D341Med (cell line): Measurements from ENCODE around the gene BPIFA3.
"Not testable (repeated sequence)": the region's sequence is repeated elsewhere in the genome, so short reads cannot be mapped to it uniquely, and the experiment has no call there.

Experiments
- DNase-seq: peaks from one replicate; pipeline ENCODE4 v3.0.0; 2012; ENCODE audit warnings: low spot score

The BPIFA3 gene

GRCh38 chr20:33217052-33217451 is at the start of gene BPIFA3:
Gene BPIFA3, plus strand, starts transcription at chr20:33217352. Its CDS starts 185 bp downstream, at chr20:33217537.
- DNase-seq, result no peak

- DNase-seq, result no peak
Observed at GRCh38 chr20:33167859-33168258, 49.3 kb upstream of the BPIFA3 start, which contains the start of gene BPIFA2. Gene BPIFA2, plus strand, starts transcription at chr20:33168159. Its CDS starts 987 bp downstream, at chr20:33169146.

GRCh38 chr20:33169176-33169794 is 47.9 kb upstream of the BPIFA3 start:
- DNase-seq, result no peak

GRCh38 chr20:33172781-33173180 is 44.4 kb upstream of the BPIFA3 start:
- DNase-seq, result no peak

GRCh38 chr20:33175123-33175522 is 42.0 kb upstream of the BPIFA3 start:
- DNase-seq, result no peak

GRCh38 chr20:33176101-33176500 is 41.1 kb upstream of the BPIFA3 start:
- DNase-seq, result peak; percentile 72

GRCh38 chr20:33177866-33178265 is 39.3 kb upstream of the BPIFA3 start:
- DNase-seq, result no peak

GRCh38 chr20:33178726-33179125 is 38.4 kb upstream of the BPIFA3 start:
- DNase-seq, result no peak

GRCh38 chr20:33180169-33180568 is 37.0 kb upstream of the BPIFA3 start:
- no peak for DNase-seq

GRCh38 chr20:33181482-33182093 is 35.6 kb upstream of the BPIFA3 start:
- DNase-seq, result no peak

GRCh38 chr20:33183312-33183711 is 33.8 kb upstream of the BPIFA3 start:
- no peak for DNase-seq

GRCh38 chr20:33185031-33185590 is 32.0 kb upstream of the BPIFA3 start:
- not testable (repeated sequence) for DNase-seq

GRCh38 chr20:33187491-33187890 is 29.7 kb upstream of the BPIFA3 start:
- DNase-seq, result no peak

GRCh38 chr20:33188421-33188820 is 28.7 kb upstream of the BPIFA3 start:
- no peak for DNase-seq

GRCh38 chr20:33191484-33191883 is 25.7 kb upstream of the BPIFA3 start:
- DNase-seq, result no peak

GRCh38 chr20:33191955-33192354 is 25.2 kb upstream of the BPIFA3 start:
- DNase-seq, result no peak

GRCh38 chr20:33192912-33193501 is 24.1 kb upstream of the BPIFA3 start:
- no peak for DNase-seq

- no peak for DNase-seq
Observed at GRCh38 chr20:33199026-33199425, 18.1 kb upstream of the BPIFA3 start.

- no peak for DNase-seq
Observed at GRCh38 chr20:33202451-33202850, 14.7 kb upstream of the BPIFA3 start.

GRCh38 chr20:33203444-33203843 is 13.7 kb upstream of the BPIFA3 start:
- DNase-seq, result no peak

- no peak for DNase-seq
Observed at GRCh38 chr20:33209789-33210188, 7.4 kb upstream of the BPIFA3 start.

GRCh38 chr20:33210371-33210770 is 6.8 kb upstream of the BPIFA3 start:
- no peak for DNase-seq

- peak; percentile 86 for DNase-seq
Observed at GRCh38 chr20:33211817-33212424, 5.2 kb upstream of the BPIFA3 start.
